ENCODE data around the gene TEX29.

The TEX29 gene

GRCh38 chr13:111292710-111293485 lies 27.5 kb upstream of the TEX29 start:
- no peak for DNase-seq

DNA sequence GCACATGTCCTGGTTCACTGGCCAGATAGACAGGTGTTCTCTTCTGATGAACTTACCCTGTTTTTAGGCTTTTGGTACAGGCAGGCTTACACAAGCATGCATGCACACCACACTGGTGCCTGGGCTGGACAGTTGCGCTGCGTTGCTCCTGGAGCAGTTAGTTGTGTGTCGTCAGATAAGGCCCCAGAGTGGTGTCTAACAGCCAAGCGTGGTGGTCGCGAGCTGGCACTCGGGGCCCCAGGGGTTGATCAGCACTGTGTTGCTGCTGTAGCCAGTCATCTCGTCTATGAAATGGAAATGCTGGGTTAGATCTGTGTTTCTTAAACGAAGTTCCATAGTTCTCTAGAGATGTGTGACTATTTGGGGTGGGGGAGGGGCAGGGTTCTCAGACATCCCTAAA lies 24.6 kb upstream of the TEX29 start:
- no peak for DNase-seq

DNA sequence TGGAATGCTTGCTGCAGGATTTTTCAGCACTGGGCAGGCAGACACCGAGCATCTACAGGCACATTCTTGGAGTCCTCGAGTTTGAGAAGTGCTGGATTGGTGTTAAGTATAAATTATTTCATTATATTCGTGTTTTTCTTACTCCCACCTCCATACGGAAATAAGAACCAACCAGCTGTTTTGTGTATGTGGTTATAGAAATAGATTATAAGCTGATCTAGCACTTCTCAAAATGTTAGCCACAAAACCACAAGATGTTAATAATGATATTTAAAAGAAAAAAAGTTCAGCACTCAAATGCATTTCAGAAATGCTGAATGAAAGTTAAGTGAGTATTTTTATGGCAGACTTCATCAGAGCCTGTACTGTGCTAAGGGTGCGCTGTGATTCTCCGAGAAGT lies 24.0 kb upstream of the TEX29 start:
- DNase-seq: no peak

DNA sequence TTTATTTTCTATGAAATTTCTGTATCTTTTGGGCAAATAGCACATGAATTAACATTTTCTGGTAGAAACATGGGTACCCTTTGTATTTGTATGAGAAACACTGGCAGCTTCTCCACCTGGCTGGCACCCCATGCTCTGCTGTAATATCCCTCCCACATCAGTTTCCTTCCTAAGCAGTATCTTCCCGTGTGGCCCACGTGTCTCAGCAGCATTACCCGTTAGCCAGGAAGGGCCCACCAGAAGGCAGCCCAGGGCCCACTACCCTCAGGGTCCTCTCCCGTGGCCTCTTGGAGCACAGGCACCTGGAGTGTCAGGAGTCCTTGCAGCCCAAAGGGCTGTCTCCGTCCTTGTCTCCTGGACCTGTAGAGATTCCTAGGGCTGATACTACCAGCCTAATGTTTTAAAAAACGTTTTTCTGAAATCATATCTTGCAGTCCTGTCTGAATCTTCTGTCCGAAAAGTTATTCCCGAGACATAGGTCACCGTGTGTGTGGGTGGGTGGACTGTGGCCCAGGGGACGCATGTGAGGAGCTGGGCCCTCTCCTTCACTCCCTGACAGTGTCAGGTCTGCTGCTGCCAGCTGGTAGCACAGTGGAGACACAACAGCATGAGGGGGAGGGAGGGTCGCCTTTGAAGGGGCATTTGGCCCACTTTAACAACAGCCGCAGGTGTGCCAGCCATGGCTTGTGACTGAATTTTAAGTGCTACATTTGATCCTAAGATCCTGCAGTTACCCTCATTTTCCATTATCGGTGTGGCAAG lies 22.0 kb upstream of the TEX29 start:
- no peak for DNase-seq

DNA sequence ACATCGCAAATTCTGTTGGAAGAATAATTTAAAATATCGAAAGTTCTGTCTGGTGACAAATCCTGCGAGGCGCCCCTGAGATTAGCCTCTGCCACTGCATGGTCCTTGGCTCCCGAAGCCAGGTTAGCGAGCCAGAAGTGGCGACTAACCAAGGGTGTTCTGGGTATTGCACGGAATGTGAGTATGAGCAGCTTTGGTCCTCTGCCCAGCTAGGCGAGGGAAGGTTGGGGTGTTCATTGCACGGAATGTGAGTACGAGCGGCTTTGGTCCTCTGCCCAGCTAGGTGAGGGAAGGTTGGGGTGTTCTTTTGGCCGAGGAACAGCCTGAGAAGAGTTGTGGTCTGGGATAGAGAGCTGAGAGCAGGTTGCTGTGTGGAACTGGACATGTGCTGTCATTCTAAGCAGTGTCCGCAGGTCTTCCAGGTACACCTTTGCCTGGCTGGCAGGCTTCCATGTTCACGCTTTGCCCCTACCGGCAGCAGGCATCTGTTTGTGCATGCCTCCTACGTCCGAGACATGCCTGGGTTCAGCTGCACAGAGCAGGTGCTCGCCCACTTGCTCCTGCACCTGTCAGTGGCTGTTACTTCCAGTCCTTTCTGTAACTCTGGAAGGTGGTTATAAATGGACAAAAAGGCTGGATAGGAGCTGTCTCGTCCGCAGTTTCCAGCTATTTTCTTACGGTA lies 18.3 kb upstream of the TEX29 start:
- DNase-seq: no peak

DNA sequence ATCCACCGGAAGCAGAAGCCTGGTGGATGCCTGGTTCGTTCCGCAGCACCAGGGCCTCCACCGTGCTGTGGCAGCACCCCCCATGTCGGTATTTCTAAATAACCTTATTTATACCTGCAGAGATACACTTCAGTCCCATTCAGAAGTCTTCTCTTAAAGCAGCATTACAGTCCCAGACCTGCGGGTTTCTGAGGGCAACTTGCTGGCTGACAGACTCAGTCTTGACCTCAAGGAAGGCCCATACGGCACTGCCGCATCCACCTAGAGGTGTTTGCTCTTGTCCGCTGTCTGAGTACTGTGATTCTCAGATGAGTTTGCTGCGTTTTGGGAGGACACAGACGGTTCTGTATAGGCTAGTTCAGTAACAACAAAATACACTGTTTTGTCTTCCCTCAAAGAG lies 16.9 kb upstream of the TEX29 start:
- DNase-seq: no peak

- no peak for DNase-seq
Measured at GRCh38 chr13:111304041-111304544, 16.3 kb upstream of the TEX29 start.

DNA sequence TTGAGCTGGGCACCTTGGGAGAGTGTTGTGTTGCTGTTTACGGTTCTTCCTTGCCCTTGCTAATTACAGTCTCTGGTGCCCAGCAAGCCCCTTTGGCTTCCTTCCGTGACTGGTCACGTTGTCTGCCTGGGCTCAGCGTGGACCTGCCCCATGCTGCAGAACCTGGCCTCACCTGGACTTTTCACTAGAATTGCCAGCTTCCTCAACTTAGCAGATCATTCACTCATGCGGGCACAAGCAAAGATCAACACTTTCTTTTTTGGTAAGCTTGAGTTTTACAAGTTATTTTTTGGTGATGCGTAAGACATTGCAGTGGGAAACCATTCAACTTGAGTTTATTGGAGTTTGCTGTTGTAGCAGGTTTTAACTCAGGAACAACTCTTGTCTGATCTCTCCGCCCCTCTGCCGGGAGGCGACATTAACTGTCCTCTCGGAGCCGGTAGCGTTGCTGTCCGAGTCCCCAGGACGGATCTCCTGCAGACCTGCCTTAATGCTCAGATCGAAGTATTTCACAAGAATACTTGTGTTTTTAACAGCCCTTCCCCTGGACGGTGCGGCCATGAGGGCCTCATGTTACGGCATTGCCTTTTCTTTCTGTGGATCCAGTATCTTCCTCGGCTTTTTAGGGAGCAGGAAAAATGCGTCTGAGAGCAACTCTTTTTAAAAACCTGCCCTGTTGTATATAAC lies 15.7 kb upstream of the TEX29 start:
- DNase-seq: no peak

DNA sequence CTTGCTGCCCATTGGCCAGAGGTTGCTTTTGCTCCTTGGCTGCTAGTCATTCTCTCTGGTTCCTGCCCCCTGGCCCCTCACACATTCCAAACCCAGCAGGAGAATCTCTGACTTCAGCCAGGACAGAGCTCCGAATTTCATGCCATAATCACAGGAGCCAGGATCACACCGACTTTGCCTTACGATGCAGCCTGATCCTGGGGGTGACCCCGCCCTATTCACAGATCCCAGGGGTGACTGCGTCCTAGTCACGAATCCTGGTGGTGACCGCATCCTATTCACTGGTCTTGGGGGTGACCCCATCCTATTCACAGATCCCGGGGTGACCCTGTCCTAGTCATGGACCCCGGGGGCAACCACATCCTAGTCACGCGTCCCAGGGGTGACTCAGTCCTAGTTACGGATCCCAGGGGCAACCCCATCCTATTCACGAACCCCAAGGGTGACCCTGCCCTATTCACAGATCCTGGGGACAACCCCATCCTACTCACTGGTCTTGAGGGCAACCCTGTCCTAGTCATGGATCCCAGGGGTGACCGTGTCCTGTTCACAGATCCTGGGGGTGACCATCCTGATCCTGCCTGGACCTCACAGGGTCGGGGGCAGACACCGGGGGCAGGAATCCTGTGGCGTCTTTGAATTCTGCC lies 7.4 kb upstream of the TEX29 start:
- no peak for DNase-seq

- DNase-seq: no peak
Measured at GRCh38 chr13:111313911-111314425, 6.5 kb upstream of the TEX29 start.

DNA sequence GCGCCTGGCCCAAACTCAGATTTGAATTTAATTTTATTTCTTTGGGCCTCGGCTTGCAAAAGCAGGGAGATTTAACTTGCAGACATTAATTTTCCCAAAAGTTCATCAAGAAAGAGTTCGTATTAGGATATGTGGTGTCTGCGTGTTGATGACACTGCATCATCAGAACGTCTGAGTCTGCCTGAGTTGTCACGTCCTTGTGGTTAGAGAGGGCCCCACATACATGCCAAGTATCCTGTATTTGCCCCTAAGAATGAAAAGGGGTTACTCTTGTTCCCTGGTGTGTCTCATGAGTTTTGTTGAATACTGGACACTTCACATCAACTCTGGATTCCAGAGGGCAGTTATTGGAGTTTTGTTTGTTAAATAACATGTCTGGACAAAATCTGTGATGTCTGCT lies 5.6 kb upstream of the TEX29 start:
- no peak for DNase-seq

DNA sequence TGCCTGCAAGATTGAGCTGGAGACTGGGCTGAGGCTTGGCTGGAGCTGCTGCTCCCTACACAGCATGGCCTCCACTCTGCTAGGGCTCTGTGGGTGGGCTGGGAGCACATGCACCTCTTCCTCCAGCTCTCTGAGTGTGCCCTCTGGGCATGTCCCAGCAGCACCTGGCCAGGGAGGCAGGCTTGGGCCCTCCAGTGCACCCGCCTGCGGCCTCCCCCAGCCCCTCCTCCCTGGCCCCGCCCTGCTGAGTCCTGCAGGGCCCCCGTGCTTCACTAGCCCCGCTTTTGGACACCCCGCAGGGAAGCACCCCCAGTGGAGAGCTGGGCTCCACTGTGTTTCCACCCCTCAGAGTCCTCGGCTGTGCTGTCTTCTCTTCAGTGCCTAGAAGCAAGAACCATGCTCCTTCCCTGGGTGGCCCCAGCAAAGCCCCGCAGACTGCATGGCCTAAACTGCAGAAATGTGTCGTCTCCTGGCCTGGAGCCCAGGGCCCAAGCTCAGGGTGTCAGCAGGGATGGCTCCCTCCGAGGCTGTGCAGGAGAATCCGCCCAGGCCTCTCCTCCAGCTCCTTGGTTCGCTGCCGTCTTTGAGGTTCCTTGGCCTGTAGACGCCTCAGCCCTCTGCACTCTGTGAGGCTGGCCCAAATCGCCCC lies 5.0 kb upstream of the TEX29 start:
- no peak for DNase-seq

DNA sequence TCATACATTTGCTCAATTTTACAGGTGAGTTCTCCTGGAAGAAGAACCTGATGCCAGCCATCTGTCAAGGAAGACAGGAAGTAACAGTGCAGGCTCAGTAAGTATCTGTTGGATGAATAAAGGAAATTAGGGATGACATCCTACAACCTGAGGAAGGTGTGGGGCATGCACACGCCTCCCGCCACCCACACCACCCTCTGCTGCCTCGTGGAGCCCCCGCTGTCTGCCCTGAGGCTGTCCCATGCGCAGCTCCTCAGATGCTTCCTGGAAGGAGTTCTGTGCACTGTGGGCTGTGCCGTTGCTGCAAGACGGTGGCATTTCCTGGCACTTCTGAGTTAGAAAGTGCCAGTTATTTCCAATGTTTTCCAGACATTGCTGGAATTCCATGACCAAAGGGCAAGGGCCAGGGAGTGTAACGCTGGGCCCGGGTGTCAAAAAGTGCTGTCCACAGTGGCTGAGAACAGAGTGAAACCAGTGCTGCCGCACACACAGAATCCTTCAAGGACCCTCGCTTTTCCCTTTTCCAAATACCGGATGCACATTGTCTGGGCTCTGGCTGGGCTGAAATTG lies 4.2 kb upstream of the TEX29 start:
- no peak for DNase-seq

- no peak for DNase-seq
Measured at GRCh38 chr13:111317042-111317550, 3.3 kb upstream of the TEX29 start.

DNA sequence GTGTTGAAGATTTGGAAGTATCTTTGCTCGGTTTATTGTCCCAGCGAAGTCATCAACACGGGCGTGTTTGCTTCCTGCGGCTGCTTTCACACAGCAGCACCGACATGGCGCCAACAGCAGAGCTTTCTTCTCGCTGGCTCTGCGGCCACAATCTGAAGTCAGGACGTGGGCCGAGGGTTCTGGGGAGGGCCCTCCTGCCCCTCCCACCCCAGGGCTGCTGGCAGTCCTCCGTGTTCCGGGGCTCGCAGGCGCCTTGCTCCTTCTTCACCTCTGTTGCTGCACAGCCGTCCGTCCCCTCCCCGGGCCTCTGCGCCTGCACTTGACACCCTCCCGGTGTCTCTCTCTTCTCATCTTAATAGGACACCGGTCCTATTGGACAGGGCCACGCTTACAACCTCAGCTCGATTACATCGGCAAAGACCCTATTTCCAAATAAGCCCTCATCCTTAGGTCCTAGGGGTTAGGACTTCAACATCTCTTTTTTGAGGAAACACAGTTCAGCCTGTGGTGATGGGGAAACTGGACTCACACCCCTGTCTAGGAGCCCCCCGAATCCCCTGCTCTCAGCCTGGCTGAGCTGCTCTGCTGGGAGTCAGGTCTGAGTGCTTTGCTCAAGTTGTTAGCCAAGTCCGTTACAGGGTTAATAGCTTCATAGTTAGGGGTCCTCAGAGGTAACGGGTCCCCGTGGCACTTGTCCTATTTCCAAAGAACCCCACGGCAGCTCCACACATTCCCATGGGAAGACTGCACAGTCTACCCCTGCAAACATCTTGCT lies 2.7 kb upstream of the TEX29 start:
- DNase-seq: no peak

DNA sequence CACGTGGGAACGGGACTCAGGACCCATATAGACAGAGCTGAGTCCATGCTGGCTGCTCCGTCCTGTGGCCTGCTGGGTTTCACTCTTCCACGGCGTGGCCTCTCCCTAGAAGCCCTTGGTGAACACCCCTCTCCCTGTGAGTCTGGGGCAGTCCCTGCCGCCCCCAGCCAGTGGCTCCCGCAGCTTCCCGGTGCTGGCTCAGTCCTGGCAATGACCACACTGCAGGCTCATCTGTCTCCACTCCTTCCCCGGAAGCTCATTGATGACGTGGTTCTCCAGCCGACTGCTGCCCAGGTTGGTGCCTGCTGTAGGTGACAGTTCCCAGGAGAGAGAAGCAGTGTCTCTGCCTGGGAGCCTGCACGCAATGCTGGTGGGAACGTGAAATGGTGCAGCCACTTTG lies 2.1 kb upstream of the TEX29 start:
- DNase-seq: no peak

DNA sequence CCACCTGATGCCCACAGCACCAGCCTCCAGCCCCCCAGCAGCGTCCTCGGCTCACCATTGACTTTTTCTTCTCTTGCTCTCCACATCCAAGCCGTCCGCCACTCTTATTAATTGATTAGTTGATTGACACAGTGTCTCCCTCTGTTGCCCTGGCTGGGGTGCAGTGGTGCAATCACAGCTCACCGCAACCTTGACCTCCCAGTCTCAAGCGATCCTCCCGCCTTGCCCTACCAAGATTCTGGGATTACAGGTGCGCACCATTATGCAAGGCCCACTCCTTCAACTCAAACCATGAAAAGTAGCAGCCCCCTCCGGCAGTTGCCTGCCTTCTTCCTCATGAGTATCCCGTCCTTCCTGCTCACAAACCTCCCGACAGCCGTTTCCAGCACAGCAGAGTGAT lies 921 bp upstream of the TEX29 start:
- DNase-seq: no peak

GRCh38 chr13:111322001-111322915 lies 1.8 kb downstream of the TEX29 start:
- DNase-seq: no peak

- no peak for DNase-seq
Measured at GRCh38 chr13:111322916-111323331, 2.5 kb downstream of the TEX29 start.

All from activated CD4-positive, CD25-positive, alpha-beta regulatory T cell treated with anti-CD3 and anti-CD28 coated beads, Interleukin-2, amount 50 U/mL, for 72 hours (primary cell).